Panc1 (cell line): ENCODE data around the gene CIB4. TPM values are rescaled to one million over a fixed set of nuclear protein-coding genes. Genes with fewer than 3 reads are reported as not detected.

Experiments used
- ATAC-seq: fragments of 200-7000 bp; cut with Tn5 transposase; 2 replicates; pipeline ENCODE4 v1.9.1; 2020; ENCODE audit warnings: mild to moderate bottlenecking, moderate library complexity
- BruUV-seq: library from RNA; stranded (reverse); fragments of 400-500 nt; replicated peaks from 2 replicates; lab custom pipeline; 2021; lab: Mats Ljungman, UMichigan
- CTCF ChIA-PET: fragments of 300-600 bp; sonication (Branson Sonifier 250); formaldehyde crosslinking; loops from one replicate; lab custom pipeline; 2022; ENCODE audit warnings: antibody characterized with exemption; lab: Charles Lee
- POLR2A ChIA-PET: fragments of 300-600 bp; sonication (Branson Sonifier 250); formaldehyde crosslinking; loops from one replicate; lab custom pipeline; 2022; ENCODE audit warnings: antibody characterized with exemption; lab: Charles Lee
- DNase-seq: peaks from one replicate; pipeline ENCODE4 v3.0.0-alpha.2; 2010; ENCODE audit warnings: low read depth, low spot score
- H3K27ac ChIP-seq: 2 replicates; pipeline ENCODE4 v1.5.1; 2011; ENCODE audit warnings: mild to moderate bottlenecking, low read length, inconsistent platforms
- H3K27me3 ChIP-seq: fragments of 200-500 bp; sonication (Bioruptor generic); 2 replicates; pipeline ENCODE4 v1.6.0; 2014; ENCODE audit warnings: low read length, inconsistent platforms; ENCODE audit not compliant: control insufficient read depth, insufficient read depth
- H3K36me3 ChIP-seq: fragments of 200-500 bp; sonication (Bioruptor generic); 2 replicates; pipeline ENCODE4 v1.5.1; 2014; ENCODE audit warnings: inconsistent platforms, mild to moderate bottlenecking, low read length, moderate library complexity; ENCODE audit not compliant: control insufficient read depth, insufficient read depth
- H3K4me1 ChIP-seq: 2 replicates; pipeline ENCODE4 v1.5.1; 2011; ENCODE audit warnings: inconsistent platforms, mild to moderate bottlenecking, low read length, moderate library complexity; ENCODE audit not compliant: control insufficient read depth, insufficient read depth
- H3K4me3 ChIP-seq, 2 experiments: 2 replicates each; pipeline ENCODE4 v1.5.1; 2011 to 2012; ENCODE audit warnings: low read depth in 2 of 2, low read length in 2 of 2, mild to moderate bottlenecking in 2 of 2, inconsistent platforms in 1 of 2, moderate library complexity in 1 of 2
- H3K9me3 ChIP-seq: fragments of 200-500 bp; sonication (Bioruptor generic); 2 replicates; pipeline ENCODE4 v1.5.1; 2014; ENCODE audit warnings: low read depth, mild to moderate bottlenecking, inconsistent platforms, low read length, moderate library complexity; ENCODE audit not compliant: control insufficient read depth, insufficient read depth
- CTCF ChIP-seq: fragments of 450-650 bp; IDR thresholded peaks from 2 replicates; pipeline ENCODE4 v1.5.1; 2017; ENCODE audit warnings: mild to moderate bottlenecking
- POLR2AphosphoS5 ChIP-seq: IDR thresholded peaks from 2 replicates; pipeline ENCODE4 v1.6.1; 2012; ENCODE audit warnings: mild to moderate bottlenecking, low read depth, low read length, moderate library complexity
- REST ChIP-seq, 2 experiments: IDR thresholded peaks; 2 replicates each; pipeline ENCODE4 v1.6.1; 2011 to 2012; ENCODE audit warnings: low read depth in 2 of 2, control low read depth in 1 of 2, low read length in 1 of 2, mild to moderate bottlenecking in 1 of 2, moderate library complexity in 1 of 2; ENCODE audit not compliant: insufficient read depth in 1 of 2
- SIN3A ChIP-seq: IDR thresholded peaks from 2 replicates; pipeline ENCODE4 v1.6.1; 2012; ENCODE audit warnings: low read depth, mild to moderate bottlenecking, low read length, moderate library complexity, borderline replicate concordance; ENCODE audit not compliant: insufficient read depth
- TCF7L2 ChIP-seq: IDR thresholded peaks from 2 replicates; pipeline ENCODE4 v1.6.1; 2011; ENCODE audit warnings: mild to moderate bottlenecking, low read depth, low read length, inconsistent platforms
- in situ Hi-C: cut with HindIII; loops from 2 replicates; pipeline ENCODE4 v1.10.0; 2016; ENCODE audit warnings: low sequenced_read_pairs, low pct_unique_long_range_greater_than_20kb
- intact Hi-C: fragments of 100-400 bp; cut with micrococcal nuclease; formaldehyde crosslinking; loops from one replicate; pipeline ENCODE4 v1.10.0; 2022; ENCODE audit not compliant: unreplicated experiment
- total RNA-seq: library from RNA; stranded (reverse); gene quantifications from one replicate; pipeline ENCODE4 v1.2.1, GENCODE V29; 2021; ENCODE audit not compliant: unreplicated experiment

The CIB4 gene
- total RNA-seq, 1 experiment from 2014 or later: 0.33 TPM

- intact Hi-C loops: no loop called here
- POLR2A ChIA-PET: interaction anchor here (0.5 to 0.7 kb wide), 2 partner anchors 62 to 79 kb away, joined by 3 to 4 read pairs; no protein-coding TSS in a partner anchor
Observed at GRCh38 chr2:26658691-26659346, 17.7 kb upstream of the CIB4 start.

GRCh38 chr2:26657265-26657664 lies 16.1 kb upstream of the CIB4 start:
- TF ChIP-seq TCF7L2 (no peak), CTCF (no peak), SIN3A (no peak), REST (IDR thresholded peaks at IDR 0.05; ENCODE audit: insufficient read depth in 1 of 2, low read depth in 2 of 2, low read length in 1 of 2) (no peak), POLR2AphosphoS5 (no peak)
- DNase-seq: no peak
- Histone ChIP-seq H3K27me3 (peaks cover 2% of the 10 kb centered on the region; the same call in 1 of the 2 replicates), H3K9me3 (peaks cover 10% of the 10 kb centered on the region; the same call in 1 of the 2 replicates), H3K4me1 (no peaks in the 10 kb centered on the region), H3K4me3 (no peak overlapping the region), H3K36me3 (no peaks in the 10 kb centered on the region), H3K27ac (no peak overlapping the region)
- ChIA-PET CTCF (no interaction called here), POLR2A (no interaction called here)
- ATAC-seq: no peak
- in situ Hi-C loops: no loop called here
- BruUV-seq: no TSS peak
- intact Hi-C loops: no loop called here

More at GRCh38 chr2:26658691-26659346, 17.7 kb upstream of the CIB4 start:
- DNase-seq: no peak
- BruUV-seq: no TSS peak
- no peak for ATAC-seq
- TF ChIP-seq POLR2AphosphoS5 (no peak), SIN3A (no peak), CTCF (no peak), TCF7L2 (no peak), REST (IDR thresholded peaks at IDR 0.05; ENCODE audit: insufficient read depth in 1 of 2, low read depth in 2 of 2, low read length in 1 of 2) (no peak)
- CTCF ChIA-PET: no interaction called here
- in situ Hi-C loops: no loop called here
- Histone ChIP-seq H3K27ac (no peak overlapping the region), H3K9me3 (peaks cover 10% of the 10 kb centered on the region; the same call in 1 of the 2 replicates), H3K4me3 (no peak overlapping the region), H3K4me1 (no peaks in the 10 kb centered on the region), H3K27me3 (peaks cover 2% of the 10 kb centered on the region; the same call in 1 of the 2 replicates), H3K36me3 (no peaks in the 10 kb centered on the region)
